PC-3 (cell line): ENCODE data around the gene TBXT.

Experiments
- CTCF ChIP-seq: fragments of 300-600 bp; sonication (generic); conservative IDR thresholded peaks from 2 replicates; pipeline ENCODE4 v1.5.1; 2017; ENCODE audit warnings: antibody characterized with exemption, low read depth, mild to moderate bottlenecking, low read length
- EZH2 ChIP-seq: fragments of 300-600 bp; sonication (generic); IDR thresholded peaks from one replicate; pipeline ENCODE4 v1.6.1; 2017; ENCODE audit warnings: antibody characterized with exemption, mild to moderate bottlenecking, low read length; ENCODE audit not compliant: unreplicated experiment

DNA sequence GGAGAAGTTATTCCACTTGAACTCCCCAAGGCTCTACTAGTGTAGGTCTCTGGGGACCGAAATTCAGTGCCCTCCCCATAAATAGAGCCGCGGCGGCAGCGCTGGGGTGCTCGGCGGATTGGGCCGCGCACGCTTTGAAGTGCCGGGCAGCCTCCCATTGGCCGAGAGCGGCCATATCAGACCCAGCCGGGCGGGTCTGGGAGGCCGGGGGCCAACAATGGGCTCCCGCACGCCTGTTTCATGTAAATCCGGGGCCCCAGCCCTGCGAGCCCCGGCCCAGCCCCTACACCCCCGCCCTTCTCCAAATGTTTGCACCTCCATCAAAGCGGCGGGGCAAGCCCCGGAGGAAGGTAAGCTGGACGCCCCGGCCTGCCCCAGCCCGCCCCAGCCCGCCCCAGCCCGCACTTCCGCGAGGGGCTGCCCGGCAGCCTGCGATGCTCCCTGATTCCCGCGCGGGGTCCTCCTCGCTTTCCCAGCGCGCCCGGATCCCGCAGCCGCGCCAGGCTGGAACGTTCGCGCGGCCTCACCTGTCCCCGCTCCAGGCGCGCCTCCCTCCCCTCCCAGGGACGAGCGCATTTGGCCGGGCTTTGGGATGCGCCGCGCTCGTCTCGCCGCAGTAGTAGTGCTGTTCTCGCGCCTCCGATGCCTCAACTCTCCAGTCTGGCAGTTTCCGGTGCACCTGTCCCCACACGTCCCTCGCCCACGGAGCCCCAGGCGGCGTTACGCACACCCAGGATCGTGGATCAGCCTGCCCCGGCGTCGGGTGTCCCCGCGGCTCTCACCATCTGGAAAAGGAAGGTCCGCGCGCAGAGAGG is at the start of gene TBXT:
- TF ChIP-seq EZH2 (no peak), CTCF (no peak)
